Prostate gland (tissue), 2 donors: Measurements from ENCODE around the gene HTR7. TPM values are rescaled to one million over a fixed set of nuclear protein-coding genes. Genes with fewer than 3 reads are reported as not detected.
"Not testable (repeated sequence)": the region's sequence is repeated elsewhere in the genome, so short reads cannot be mapped to it uniquely, and the experiment has no call there.

ENCODE experiments used
- DNase-seq: peaks from one replicate; pipeline ENCODE4 v3.0.0-alpha.2; 2019; ENCODE audit warnings: low spot score
- H3K27ac ChIP-seq, 2 donors: fragments of 200-600 bp; sonication (generic); 2 replicates each; pipeline ENCODE4 v1.5.1; 2017 to 2019
- H3K27me3 ChIP-seq: fragments of 200-600 bp; sonication (generic); replicated peaks from 2 replicates; pipeline ENCODE4 v1.5.1; 2019; ENCODE audit not compliant: insufficient read depth
- H3K36me3 ChIP-seq, 2 donors: fragments of 200-600 bp; sonication (generic); 1 replicate in 1 of 2; 2 replicates in 1 of 2; pipeline versions ENCODE4 v1.5.1 to v1.8.1; 2017 to 2019
- H3K4me1 ChIP-seq: fragments of 200-600 bp; sonication (generic); replicated peaks from 2 replicates; pipeline ENCODE4 v1.5.1; 2019
- H3K4me3 ChIP-seq, 2 donors: fragments of 200-600 bp; sonication (generic); 2 replicates each; pipeline ENCODE4 v1.5.1; 2017 to 2019
- H3K9me3 ChIP-seq: fragments of 200-600 bp; sonication (generic); 2 replicates; pipeline ENCODE4 v1.5.1; 2017
- CTCF ChIP-seq, 4 experiments: fragments of 200-600 bp in 2 of 4; fragments of 450-650 bp in 2 of 4; sonication (generic) in 2 of 4; IDR thresholded peaks; 1 replicate in 3 of 4; 2 replicates in 1 of 4; pipeline ENCODE4 v1.5.1; 2016 to 2019; ENCODE audit warnings: antibody characterized with exemption in 4 of 4, mild to moderate bottlenecking in 2 of 4, moderate library complexity in 2 of 4
- POLR2A ChIP-seq: fragments of 450-650 bp; IDR thresholded peaks from one replicate; pipeline ENCODE4 v1.6.1; 2016; ENCODE audit warnings: antibody characterized with exemption, mild to moderate bottlenecking
- POLR2AphosphoS5 ChIP-seq: sonication (generic); formaldehyde crosslinking; IDR thresholded peaks from one replicate; pipeline ENCODE4 v1.6.1; 2017; ENCODE audit warnings: antibody characterized with exemption
- WGBS: methylation state at CpG from one replicate; pipeline ENCODE4 v1.1.5; 2018; 5-methylcytosine and 5-hydroxymethylcytosine counted together
- intact Hi-C: fragments of 100-400 bp; cut with DNase I; formaldehyde crosslinking; loops from one replicate; pipeline ENCODE4 v1.14.2; 2022
- total RNA-seq, 2 donors: library from RNA; depleted of rRNA; stranded (reverse); fragments of >200 nt; gene quantifications; one replicate each; pipeline ENCODE4 v1.1.0, GENCODE V29; 2016

HTR7 gene
- total RNA-seq, 2 donors from 2014 or later, result 0.77 to 3.5 TPM

GRCh38 chr10:90822508-90822907 lies 35.3 kb downstream of the HTR7 start:
- WGBS, result 100% methylated on average over 1 of the region's 1 CpG
- Histone ChIP-seq H3K4me1 (no peaks in the 10 kb centered on the region), H3K27me3 (no peaks in the 10 kb centered on the region), H3K27ac (no peak overlapping the region), H3K9me3 (no peaks in the 10 kb centered on the region), H3K36me3 (no peaks in the 10 kb centered on the region), H3K4me3 (no peak overlapping the region)
- no peak for TF ChIP-seq POLR2AphosphoS5
- no peak for TF ChIP-seq POLR2A
- intact Hi-C loops, result no loop called here
- no peak for DNase-seq

- intact Hi-C loops, H3K36me3 ChIP-seq, H3K4me1 ChIP-seq, H3K9me3 ChIP-seq, H3K27ac ChIP-seq, H3K27me3 ChIP-seq, DNase-seq, H3K4me3 ChIP-seq: not testable (repeated sequence)
- WGBS, result 83% methylated on average over 1 of the region's 1 CpG
These were observed 36.0 kb downstream of the HTR7 start for GRCh38 chr10:90821864-90822263.

- H3K27ac ChIP-seq, result no peak overlapping the region
- H3K4me3 ChIP-seq, result no peak overlapping the region
These were observed 37.9 kb downstream of the HTR7 start for GRCh38 chr10:90819911-90820310.

GRCh38 chr10:90818736-90819135 lies 39.1 kb downstream of the HTR7 start:
- WGBS, result 54% methylated on average over 1 of the region's 1 CpG
- intact Hi-C loops, result no loop called here
- Histone ChIP-seq H3K4me3 (no peak overlapping the region), H3K27me3 (no peaks in the 10 kb centered on the region), H3K4me1 (no peaks in the 10 kb centered on the region), H3K27ac (no peak overlapping the region), H3K36me3 (no peaks in the 10 kb centered on the region), H3K9me3 (no peaks in the 10 kb centered on the region)
- no peak for TF ChIP-seq POLR2AphosphoS5
- TF ChIP-seq POLR2A, result no peak
- TF ChIP-seq CTCF (IDR thresholded peaks at IDR 0.05), result no peak
- DNase-seq, result no peak

More at GRCh38 chr10:90819911-90820310, 37.9 kb downstream of the HTR7 start:
- H3K27me3 ChIP-seq, result no peaks in the 10 kb centered on the region
- no peak for DNase-seq
- TF ChIP-seq CTCF (IDR thresholded peaks at IDR 0.05) (no peak), POLR2A (no peak), POLR2AphosphoS5 (no peak)
- no peaks in the 10 kb centered on the region for H3K4me1 ChIP-seq
- intact Hi-C loops, result no loop called here
- no peaks in the 10 kb centered on the region for H3K36me3 ChIP-seq
- no peaks in the 10 kb centered on the region for H3K9me3 ChIP-seq

- 79% methylated on average over 2 of the region's 2 CpGs for WGBS
- no peak for DNase-seq
- H3K36me3 ChIP-seq, result no peaks in the 10 kb centered on the region
- TF ChIP-seq POLR2AphosphoS5 (no peak), POLR2A (no peak), CTCF (IDR thresholded peaks at IDR 0.05) (no peak)
- H3K9me3 ChIP-seq, result no peaks in the 10 kb centered on the region
- H3K27ac ChIP-seq, result no peak overlapping the region
- intact Hi-C loops, result no loop called here
- no peaks in the 10 kb centered on the region for H3K27me3 ChIP-seq
- H3K4me3 ChIP-seq, result no peak overlapping the region
- no peaks in the 10 kb centered on the region for H3K4me1 ChIP-seq
These were observed 40.5 kb downstream of the HTR7 start for GRCh38 chr10:90817128-90817889.

- no peak for DNase-seq
- no peak for TF ChIP-seq POLR2A
- Histone ChIP-seq H3K4me1 (no peaks in the 10 kb centered on the region), H3K36me3 (no peaks in the 10 kb centered on the region), H3K4me3 (no peak overlapping the region), H3K9me3 (no peaks in the 10 kb centered on the region), H3K27ac (no peak overlapping the region), H3K27me3 (no peaks in the 10 kb centered on the region)
- WGBS, result 71% methylated on average over 5 of the region's 5 CpGs
- intact Hi-C loops, result no loop called here
These were observed 41.4 kb downstream of the HTR7 start for GRCh38 chr10:90816466-90816865.
